Mononuclear cell (primary cell): ENCODE results near the gene ALDH6A1. TPM values are rescaled to one million over a fixed set of nuclear protein-coding genes. Genes with fewer than 3 reads are reported as not detected.
A peak's percentile ranks its signal among the peaks of the same experiment; 100 is the strongest.

Experiments used
- H3K27me3 ChIP-seq: 2 replicates; pipeline ENCODE4 v1.6.0; 2011; ENCODE audit warnings: low read length, control low read depth; ENCODE audit not compliant: insufficient read depth
- H3K4me1 ChIP-seq: 2 replicates; pipeline ENCODE4 v1.5.1; 2011; ENCODE audit warnings: mild to moderate bottlenecking, low read length, control low read depth; ENCODE audit not compliant: insufficient read depth
- H3K4me3 ChIP-seq: 2 replicates; pipeline ENCODE4 v1.5.1; 2011; ENCODE audit warnings: mild to moderate bottlenecking, low read length, moderate library complexity
- H3K9me3 ChIP-seq: 2 replicates; pipeline ENCODE4 v1.5.1; 2011; ENCODE audit warnings: low read depth, mild to moderate bottlenecking, control low read depth, low read length
- total RNA-seq: library from RNA; depleted of rRNA; stranded (reverse); fragments of >200 nt; gene quantifications from one replicate; pipeline ENCODE4 v1.2.3, GENCODE V29; 2012

ALDH6A1 gene
- total RNA-seq, 1 donor, result 6.6 TPM

GRCh38 chr14:74019408-74020137, 64.7 kb downstream of the ALDH6A1 start:
- Histone ChIP-seq H3K4me3 (peak overlapping the region; percentile 90), H3K9me3 (no peaks in the 10 kb centered on the region), H3K27me3 (no peaks in the 10 kb centered on the region), H3K4me1 (peaks cover 18% of the 10 kb centered on the region)

GRCh38 chr14:74018586-74019407, 65.5 kb downstream of the ALDH6A1 start, which contains the start of the genes BBOF1 and ENTPD5:
BBOF1 (plus strand) TSS chr14:74019349; CDS start chr14:74019479, 130 bp downstream.
ENTPD5 (minus strand) TSS chr14:74019288; CDS start chr14:73988102, 31,186 bp downstream.
- H3K27me3 ChIP-seq, result no peaks in the 10 kb centered on the region
- no peaks in the 10 kb centered on the region for H3K9me3 ChIP-seq
- peaks cover 18% of the 10 kb centered on the region for H3K4me1 ChIP-seq
- peak within 1 kb of the TSS; percentile 90 for H3K4me3 ChIP-seq

GRCh38 chr14:74018174-74018585, 66.1 kb downstream of the ALDH6A1 start:
- H3K4me3 ChIP-seq, result peak overlapping the region; percentile 90
- H3K9me3 ChIP-seq, result no peaks in the 10 kb centered on the region
- peaks cover 18% of the 10 kb centered on the region for H3K4me1 ChIP-seq
- H3K27me3 ChIP-seq, result no peaks in the 10 kb centered on the region

- Histone ChIP-seq H3K4me1 (peaks cover 18% of the 10 kb centered on the region), H3K9me3 (no peaks in the 10 kb centered on the region), H3K27me3 (no peaks in the 10 kb centered on the region), H3K4me3 (no peak overlapping the region)
Measured at GRCh38 chr14:74015963-74016362, 68.3 kb downstream of the ALDH6A1 start.

- H3K4me3 ChIP-seq, result no peak overlapping the region
- peaks cover 18% of the 10 kb centered on the region for H3K4me1 ChIP-seq
- no peaks in the 10 kb centered on the region for H3K27me3 ChIP-seq
- no peaks in the 10 kb centered on the region for H3K9me3 ChIP-seq
Measured at GRCh38 chr14:74015176-74015575, 69.1 kb downstream of the ALDH6A1 start.

GRCh38 chr14:74014299-74014698, 70.0 kb downstream of the ALDH6A1 start:
- no peaks in the 10 kb centered on the region for H3K27me3 ChIP-seq
- H3K9me3 ChIP-seq, result no peaks in the 10 kb centered on the region
- H3K4me3 ChIP-seq, result no peak overlapping the region
- peaks cover 12% of the 10 kb centered on the region for H3K4me1 ChIP-seq

- no peaks in the 10 kb centered on the region for H3K4me1 ChIP-seq
- no peaks in the 10 kb centered on the region for H3K9me3 ChIP-seq
- H3K27me3 ChIP-seq, result no peaks in the 10 kb centered on the region
- no peak overlapping the region for H3K4me3 ChIP-seq
Measured at GRCh38 chr14:74008843-74009499, 75.3 kb downstream of the ALDH6A1 start.

Other genes with a start within 250 kb of the ALDH6A1 start
- gene PTGR2, start 232.6 kb downstream of the ALDH6A1 start, total RNA-seq, result 0.63 TPM
- gene ZNF410, start 197.6 kb downstream of the ALDH6A1 start, total RNA-seq, result 108 TPM
- gene FAM161B, start 134.4 kb downstream of the ALDH6A1 start, total RNA-seq, result 1.0 TPM
- gene COQ6, start 134.2 kb downstream of the ALDH6A1 start, total RNA-seq, result 26.4 TPM
- gene ENTPD5, start 65.2 kb downstream of the ALDH6A1 start, total RNA-seq, result 6.3 TPM
- 4.1 TPM for gene BBOF1, start 65.1 kb downstream of the ALDH6A1 start, total RNA-seq
- gene LIN52, start 503 bp upstream of the ALDH6A1 start, total RNA-seq, result 4.9 TPM
- not detected for gene VSX2, start 155.0 kb upstream of the ALDH6A1 start, total RNA-seq
- 32.6 TPM for gene ABCD4, start 218.5 kb upstream of the ALDH6A1 start, total RNA-seq